Left forelimb (tissue), 1 donor: ENCODE data around the gene FSCN2.

Source experiments
- DNase-seq: peaks from one replicate; pipeline ENCODE4 v3.0.0-alpha.2; 2018; ENCODE audit warnings: low spot score

FSCN2 gene

GRCh38 chr17:81542431-81543338 is 14.5 kb downstream of the FSCN2 start:
- no peak for DNase-seq

- DNase-seq, result no peak
These were observed 15.1 kb downstream of the FSCN2 start for GRCh38 chr17:81543339-81543675.

GRCh38 chr17:81543756-81544155 is 15.6 kb downstream of the FSCN2 start:
- DNase-seq, result no peak

- DNase-seq, result no peak
These were observed 16.3 kb downstream of the FSCN2 start for GRCh38 chr17:81544281-81544974.

- no peak for DNase-seq
These were observed 17.2 kb downstream of the FSCN2 start for GRCh38 chr17:81545160-81545949.

GRCh38 chr17:81546906-81547613 is 18.9 kb downstream of the FSCN2 start:
- DNase-seq, result no peak

GRCh38 chr17:81547614-81547982 is 19.4 kb downstream of the FSCN2 start:
- DNase-seq, result no peak

GRCh38 chr17:81549031-81549557 is 20.9 kb downstream of the FSCN2 start:
- DNase-seq, result no peak

- no peak for DNase-seq
These were observed 21.6 kb downstream of the FSCN2 start for GRCh38 chr17:81549826-81550225.

GRCh38 chr17:81550285-81550684 is 22.1 kb downstream of the FSCN2 start:
- no peak for DNase-seq

GRCh38 chr17:81550830-81551457 is 22.8 kb downstream of the FSCN2 start:
- no peak for DNase-seq

GRCh38 chr17:81551458-81552243 is 23.5 kb downstream of the FSCN2 start:
- DNase-seq, result no peak

- DNase-seq, result peak; percentile 87
These were observed 24.3 kb downstream of the FSCN2 start, which contains the start of gene FAAP100 for GRCh38 chr17:81552244-81553017. FAAP100 (minus strand) TSS chr17:81552353; CDS start chr17:81552330, 23 bp downstream.

- DNase-seq, result peak; percentile 83
These were observed 24.9 kb downstream of the FSCN2 start for GRCh38 chr17:81553018-81553615.

GRCh38 chr17:81553616-81554181 is 25.5 kb downstream of the FSCN2 start:
- DNase-seq, result no peak

GRCh38 chr17:81556175-81556691 is 28.1 kb downstream of the FSCN2 start:
- DNase-seq, result no peak

GRCh38 chr17:81556863-81557262 is 28.7 kb downstream of the FSCN2 start:
- no peak for DNase-seq
